GF-D8 (cell line): ENCODE measurements around the gene MUC2.

ENCODE experiments used
- DNase-seq: peaks from one replicate; lab custom pipeline; 2025; lab: John Stamatoyannopoulos, UW

Gene MUC2

DNA sequence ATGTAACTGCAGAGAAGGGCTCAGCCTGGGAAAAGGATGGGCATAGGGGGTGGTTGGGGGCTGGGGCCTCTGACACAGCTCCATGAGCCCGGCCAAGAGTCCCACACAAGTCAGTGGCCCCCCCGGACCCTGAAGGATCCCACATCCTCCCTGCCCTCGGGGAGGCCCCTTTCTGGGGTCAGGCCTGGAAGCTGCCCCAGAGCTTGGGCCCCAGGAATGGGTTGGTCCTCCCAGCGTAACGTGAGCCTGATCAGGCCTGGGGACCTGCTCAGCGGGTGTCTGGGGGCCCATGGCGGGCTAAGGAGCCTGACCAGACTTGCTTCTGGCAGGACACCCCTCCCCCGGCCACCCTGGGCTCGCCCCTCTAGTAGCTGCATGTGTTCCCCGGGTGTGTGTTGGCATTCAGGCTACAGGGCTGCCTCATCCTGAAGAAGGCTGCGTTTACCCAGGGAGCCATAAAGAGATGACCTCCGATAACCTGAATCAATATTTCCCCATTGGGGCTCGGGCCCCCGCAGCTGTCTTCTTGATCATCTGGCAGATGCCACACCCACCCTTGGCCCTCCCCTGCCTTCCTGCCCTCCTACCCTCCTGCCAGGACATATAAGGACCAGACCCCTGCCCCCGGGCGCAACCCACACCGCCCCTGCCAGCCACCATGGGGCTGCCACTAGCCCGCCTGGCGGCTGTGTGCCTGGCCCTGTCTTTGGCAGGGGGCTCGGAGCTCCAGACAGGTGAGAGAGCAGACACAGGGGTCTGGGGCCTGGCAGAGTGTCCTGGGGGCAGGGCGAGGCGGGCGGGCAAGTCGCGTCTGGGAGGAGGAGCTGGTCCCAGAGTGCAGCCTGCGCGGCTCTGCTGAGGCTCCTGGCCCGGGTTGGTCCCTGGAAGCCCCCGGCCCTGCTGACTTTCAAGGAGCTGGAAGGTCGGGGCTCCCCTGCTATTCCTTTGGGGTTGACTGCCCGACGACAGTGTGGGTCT, at the start of gene MUC2:
TSS of gene MUC2 (plus strand) at position 631 of the 978 bp plus-strand sequence.
- no peak for DNase-seq

DNA sequence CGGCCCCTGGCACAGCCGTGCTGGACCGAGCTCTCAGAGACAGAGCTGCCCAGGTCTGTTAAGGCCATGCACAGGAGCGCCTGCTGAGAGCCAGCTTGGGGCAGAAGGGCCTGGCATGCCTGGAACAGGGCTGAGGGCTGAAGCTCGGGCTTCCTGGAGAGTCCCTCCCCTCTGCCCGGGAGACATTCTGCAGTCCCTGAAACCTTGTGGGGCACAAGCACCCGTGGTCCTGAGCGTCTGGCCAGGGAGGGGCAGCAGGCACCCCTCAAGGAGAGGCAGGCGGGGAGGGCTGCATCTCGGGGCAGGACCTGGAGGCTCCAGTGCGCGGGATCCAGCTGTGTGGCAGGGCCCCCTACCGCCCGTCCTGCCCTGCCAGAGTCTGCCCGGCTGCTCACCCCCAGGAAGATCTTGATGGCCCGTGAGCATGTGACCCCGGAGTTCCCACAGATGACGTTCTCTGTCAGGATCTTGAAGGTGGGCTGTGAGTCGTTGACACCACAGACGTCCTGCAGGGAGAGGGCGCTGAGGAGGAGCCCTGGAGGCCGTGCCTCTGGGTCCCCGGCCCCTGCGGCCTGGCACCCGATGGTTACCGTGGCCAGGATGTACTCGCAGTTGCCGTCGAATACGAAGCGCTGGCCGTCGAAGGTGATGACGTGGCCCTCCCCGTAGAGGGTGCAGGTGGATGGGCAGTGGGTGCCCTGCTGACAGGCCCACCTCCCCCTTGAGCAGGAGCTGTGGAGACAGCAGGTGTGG, 49.1 kb upstream of the MUC2 start:
- no peak for DNase-seq

DNA sequence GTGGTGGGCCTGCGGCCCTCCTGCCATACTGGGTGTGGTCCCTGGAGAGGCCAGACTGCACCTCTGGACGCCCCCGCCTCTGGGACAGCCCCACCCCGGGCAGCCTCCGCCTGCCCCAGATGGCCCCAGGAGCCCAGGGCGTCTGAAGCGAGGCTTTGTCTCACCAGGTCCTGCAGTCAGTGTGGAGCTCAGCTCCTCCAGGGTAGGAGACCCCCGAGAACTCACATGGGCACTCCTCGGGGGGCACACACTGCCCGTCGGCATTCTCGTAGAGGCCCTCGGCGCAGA, 48.6 kb upstream of the MUC2 start:
- DNase-seq: no peak

DNA sequence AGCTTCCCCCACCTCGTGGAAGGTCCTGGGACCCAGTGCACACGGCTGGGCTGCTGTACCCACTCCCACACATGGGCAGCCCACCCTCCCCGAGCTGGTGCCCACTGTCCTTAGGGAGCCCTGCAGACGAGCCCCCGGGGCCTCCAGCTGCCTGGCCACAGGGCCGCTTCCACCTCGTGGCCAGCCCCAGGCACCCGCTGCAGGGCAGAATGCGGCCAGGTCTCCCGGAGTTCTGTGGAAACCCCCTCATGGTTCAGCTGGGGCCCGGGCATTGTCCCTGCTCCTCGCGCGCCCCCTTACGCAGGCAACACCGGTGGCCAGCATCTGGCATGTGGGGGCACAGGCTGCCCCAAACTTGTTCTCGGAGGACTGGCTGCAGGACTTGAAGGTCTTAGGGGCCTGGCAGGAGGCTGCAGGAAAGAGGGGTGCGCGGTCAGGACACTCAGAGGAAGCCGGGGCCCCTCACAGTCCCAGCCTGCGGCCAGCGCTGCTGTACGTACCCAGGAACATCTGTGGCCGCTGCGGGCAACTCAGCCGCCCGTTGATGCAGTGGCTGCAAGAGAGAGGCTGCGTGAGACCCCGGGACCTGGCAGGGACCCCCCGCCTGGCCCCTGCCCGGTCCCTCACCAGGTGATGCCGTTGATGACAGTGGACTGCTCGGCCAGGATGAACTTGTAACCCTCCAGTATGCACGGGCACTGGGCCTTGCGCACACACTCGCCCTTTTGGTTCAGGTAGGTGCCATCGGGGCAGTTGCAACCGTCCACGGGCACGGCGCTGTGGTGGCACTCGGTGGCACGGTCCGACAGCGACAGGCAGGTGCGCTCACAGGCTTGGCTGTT, 47.8 kb upstream of the MUC2 start:
- no peak for DNase-seq

DNA sequence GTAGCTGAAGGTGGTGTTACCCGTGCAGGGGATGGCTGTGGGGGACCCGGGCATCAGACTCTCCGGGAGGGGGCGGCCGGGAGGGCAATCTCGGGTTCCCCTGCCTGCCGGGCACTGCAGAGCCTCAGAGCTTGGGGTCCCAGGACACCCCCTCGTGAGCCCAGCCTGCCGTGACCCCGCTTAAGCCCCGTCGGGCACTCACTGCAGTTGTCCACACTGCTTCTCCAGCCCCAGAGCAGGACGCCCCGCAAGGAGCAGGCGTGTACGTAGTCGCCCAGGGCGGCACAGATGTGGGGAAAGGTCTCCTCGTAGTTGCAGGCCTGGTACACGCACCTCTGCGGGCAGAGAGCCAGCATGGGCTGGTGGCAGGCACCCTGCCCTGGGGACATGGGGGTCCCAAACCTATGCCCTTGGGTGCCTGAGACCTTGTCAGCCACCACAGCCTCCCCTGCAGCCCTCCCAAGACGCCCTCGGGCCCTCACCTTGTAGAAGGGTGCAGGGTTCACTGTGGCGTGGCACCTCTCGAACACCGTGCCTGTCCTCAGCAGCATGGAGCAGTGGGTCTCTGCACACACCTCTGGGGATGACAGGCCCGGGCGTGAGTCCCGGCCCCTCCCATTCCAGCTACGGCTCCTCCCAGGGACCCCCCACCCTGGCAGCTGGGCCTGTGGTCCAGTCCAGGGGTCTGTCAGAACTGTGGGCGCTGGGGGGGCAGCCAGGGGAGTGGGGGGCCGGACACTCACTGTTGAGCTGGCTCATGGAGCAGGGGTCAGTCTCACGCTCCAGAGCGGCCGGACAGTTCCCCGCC, 47.0 kb upstream of the MUC2 start:
- DNase-seq: no peak

DNA sequence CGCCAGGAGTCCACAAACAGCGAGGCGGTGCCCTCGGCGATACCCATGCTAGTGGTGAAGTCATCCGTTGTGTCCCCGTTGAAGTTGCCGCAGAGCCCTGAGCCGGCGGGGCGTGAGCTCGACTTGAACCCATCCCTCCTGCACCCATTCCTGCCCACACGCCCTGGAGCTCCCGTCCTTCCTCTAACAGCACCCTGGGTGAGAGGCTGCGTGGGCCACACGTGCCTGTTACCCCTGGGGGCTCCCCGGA, 46.5 kb upstream of the MUC2 start:
- no peak for DNase-seq

DNA sequence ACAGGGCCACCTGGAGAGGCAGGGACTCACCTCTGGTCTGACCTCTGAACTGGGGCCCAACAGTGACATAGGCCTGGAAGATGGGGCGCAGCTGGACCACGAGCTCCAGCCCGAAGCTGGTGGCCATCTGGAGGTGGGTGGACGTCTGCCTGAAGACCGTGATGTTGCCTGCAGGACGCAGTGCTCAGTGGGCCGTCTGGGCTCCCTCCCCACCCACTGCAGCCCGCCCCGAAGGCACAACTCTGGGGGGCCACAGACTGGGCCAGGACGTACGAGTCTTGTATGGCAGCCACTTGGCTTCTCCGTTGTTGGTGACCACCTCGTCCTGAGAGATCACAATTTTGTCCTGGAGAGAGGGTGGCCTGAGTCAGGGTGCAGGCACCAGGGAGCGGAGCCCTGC, 46.1 kb upstream of the MUC2 start:
- DNase-seq: no peak

DNA sequence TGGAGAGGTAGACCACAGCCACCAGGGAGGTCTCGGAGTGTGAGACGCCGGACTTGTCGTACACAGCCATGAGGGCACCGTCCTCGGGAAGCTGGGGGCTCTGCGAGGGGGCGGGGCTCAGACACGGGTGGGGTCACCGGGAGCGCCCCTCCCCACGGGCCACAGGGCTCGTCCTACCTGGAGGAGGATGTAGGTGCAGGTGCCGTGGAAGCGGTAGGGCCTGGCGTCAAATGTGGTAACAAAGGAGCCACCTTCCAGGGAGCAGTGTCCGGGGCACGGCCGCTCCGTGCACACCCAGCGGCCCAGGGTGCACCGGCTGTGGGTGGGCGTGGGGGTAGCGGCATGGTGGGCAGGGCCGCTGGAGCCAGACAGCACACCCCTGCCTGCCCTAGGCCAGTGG, 45.6 kb upstream of the MUC2 start:
- no peak for DNase-seq

DNA sequence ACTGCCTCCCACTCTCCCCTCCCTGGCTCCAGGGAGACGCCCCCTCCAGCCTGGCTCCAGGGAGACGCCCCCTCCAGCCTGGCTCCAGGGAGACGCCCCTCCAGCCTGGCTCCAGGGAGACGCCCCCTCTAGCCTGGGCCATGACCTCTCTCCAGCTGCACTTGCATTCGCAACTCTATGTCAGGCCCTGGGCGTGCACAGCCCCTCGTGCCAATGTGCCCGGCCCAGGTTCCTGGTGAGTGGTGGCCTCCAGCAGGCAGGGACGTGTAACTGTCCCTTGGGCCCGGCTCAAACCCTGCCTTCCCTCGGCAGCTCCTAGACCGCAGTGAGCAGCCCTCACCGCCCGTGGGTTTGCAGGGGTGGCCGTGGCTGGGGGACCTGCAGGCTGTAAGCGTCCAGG, 45.0 kb upstream of the MUC2 start:
- no peak for DNase-seq

DNA sequence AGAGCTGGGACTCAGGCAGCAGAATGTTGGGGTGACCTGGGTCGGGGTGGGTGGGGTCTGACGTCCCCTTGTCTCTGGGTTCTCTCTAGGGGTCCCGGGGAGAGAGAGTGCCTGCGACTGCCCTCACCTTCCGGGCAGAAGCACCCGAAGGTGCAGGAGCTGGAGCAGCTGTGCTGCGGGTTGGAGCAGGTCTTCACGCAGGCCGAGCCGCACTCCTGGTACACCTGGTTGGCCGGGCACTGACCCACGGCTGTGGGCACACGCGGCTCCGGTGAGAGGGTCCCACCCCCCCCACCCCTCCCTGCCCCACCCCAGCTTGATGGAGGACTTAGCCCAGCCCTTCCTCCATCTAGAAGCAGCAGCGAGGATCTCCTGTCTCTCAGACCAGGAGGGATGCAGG, 44.6 kb upstream of the MUC2 start:
- DNase-seq: no peak

DNA sequence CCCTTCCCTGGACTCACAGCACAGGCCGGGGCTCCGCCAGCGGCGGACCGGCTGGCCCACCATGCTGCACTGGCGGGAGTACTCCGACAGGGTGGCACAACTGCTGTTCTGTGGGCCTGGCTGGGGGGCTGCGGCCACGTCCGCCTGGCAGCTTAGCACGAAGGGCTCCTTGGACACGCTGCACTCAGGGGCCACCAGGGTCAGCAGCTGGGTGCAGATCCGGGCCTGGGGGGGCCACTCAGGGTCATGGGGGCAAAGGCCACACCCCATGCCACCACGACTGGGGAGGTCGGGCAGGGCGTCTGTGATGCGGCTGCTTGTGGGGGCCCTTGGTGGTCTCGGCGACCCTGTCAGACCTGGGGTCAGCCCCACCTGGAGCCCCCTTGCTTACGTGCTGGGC, 44.1 kb upstream of the MUC2 start:
- no peak for DNase-seq

DNA sequence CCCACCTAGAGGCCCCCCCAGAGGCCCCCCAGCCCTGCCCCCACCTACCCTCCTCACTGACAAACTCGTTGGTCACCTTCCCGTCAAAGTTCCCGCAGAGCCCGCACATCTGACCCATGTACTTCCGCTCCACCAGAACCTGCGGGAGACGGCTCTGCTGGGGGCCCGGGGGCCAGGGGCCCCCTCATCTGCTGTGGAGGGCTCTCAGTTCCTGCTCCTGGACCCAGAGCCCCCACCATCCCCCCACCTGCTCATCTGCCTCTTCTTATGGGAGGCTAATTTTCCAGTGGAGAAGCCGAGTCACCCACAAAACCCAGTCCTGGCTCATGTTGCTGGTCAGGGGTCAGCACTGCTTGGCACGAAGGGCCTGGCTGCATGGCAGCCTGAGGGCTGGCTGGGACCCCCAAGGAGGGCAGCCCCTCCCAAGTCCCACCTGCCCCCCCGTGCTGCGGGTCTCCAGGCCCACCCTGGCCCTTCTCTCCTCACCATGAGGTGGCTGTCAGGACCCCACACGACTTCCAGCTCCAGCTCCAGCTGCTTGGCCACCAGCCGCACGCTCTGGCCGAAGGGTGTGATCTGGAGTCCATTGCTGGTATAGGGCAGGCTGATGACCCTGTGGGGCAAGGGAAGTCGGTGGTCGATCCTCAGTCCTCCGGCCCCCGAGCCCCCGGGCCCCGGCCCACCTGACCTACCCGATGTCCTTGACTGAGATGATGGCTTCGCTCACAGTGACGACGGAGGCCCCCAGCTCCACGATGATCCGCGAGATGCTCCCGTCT, 43.4 kb upstream of the MUC2 start:
- no peak for DNase-seq

DNA sequence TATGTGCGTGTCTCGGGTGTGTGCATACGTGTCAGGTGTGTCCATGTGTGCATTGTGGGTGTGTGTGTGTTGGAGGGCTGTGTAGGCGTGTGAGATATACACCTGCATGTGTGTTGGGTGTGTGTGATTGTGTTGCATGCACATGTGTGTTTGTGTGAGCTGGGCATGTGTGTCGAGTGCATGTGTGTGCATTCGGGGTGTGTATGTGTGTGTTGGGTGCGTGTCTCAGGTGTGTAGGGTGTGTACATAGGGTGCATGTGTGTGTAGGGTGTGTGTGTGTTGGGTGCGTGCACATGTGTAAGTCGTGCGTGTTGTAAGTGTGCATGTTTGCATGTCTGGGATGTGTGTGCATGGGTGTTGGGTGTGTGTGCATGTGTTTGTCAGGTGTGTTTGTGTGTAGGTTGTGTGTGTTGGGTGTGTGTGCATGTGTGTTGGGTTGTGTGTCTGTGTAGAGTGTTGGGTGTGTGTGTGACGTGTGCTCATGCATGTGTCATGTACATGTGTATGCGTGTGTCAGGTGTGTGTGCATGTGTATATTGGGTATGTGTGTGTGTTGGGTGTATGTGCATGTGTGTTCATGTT, 42.3 kb upstream of the MUC2 start:
- DNase-seq: no peak

DNA sequence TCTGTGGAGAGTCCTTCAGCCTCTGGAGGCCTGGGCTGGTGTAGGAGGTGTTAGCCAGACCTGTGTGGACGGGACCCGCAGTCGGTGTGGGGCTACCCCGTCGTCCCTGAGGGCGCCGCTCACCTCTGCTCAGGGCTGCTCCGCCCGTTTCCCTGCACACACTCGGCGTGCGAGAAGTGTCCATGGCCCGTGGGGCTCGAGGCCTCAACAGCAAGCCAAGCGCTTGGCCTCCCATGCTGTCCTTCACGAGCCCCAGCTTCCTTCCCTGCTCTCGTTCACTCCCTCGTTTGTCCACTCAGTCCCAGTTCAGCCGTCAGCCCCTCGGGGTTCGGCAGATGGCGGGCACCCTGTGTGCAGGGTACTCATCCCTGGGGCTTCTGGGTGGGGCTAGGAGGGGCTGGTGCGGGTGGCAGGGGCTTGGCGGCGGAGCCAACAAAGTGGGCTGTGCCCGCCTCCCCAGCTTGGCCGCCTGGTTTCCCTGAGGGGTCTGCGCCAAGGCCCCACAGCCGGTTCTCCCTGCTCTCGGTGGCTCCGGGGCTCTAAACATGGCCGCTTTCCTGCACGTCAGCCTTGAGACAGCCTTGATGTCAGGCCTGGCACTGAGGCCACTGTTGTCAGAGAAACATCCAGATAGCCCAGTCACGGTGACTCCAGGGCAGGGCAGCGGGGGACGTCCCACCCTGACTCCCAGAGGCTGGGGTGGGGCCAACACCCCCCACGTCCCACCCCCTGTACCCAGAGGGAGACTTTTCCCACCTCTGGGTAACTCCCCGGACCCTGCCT, 41.5 kb upstream of the MUC2 start:
- DNase-seq: no peak

DNA sequence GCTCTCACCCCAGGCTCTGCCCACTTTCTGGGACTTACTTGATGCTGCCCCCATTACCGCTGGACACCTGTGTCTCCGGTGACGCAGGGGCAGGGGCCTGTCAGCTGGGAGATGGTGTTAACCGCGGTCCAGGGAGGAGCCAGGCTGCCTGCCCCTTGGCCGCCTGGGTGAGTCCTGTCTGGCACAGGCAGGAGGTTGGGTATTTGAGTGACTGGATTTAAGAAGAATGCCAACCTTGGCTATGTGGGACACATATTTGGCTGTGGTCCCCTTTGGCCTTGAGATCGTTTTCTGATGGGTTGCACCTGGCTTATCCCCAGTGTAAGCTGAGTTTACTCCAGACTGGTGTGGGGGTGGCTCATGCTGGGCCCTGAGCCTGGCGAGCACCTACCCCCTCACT, 40.7 kb upstream of the MUC2 start:
- DNase-seq: no peak

DNA sequence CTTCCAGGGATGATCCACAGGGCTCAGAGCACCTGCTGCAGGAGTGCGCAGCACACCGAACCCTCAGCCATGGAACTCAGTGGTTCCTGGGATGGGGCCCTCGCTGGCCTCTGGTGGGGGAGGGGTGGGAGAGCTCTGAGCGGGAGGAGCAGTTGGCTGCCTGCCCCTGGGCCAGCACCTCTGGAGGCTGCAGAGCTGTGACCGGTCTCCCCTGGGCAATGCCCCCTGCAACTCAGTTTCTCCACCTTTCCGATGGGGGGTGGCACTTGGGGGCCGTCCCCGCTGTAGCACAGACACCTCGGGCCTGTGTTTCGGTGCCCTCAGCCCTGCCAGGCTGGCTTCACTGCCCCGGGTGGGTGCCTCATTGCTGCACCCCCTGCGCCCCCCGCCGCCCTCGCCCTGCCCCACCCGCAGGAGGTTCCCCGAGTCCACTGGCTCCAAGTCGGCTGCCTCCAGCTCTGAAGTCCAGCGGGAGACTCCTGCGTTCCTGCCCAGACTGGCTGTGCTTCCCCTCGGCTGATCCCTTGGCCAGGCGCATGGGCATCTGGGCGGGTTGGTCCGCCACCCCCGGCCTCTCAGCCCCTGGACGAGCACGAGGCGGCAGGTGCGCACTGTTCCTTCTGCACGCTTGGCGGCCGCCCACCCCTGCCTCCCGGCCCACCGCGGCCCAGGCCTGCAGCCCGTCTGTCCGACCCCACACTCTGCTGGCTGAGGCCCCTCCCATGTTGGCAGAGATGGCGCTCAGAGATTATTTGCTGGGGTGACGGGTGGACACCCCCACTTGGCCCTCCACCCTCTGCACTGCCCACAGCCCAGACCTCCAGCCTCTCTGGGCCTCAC, 40.0 kb upstream of the MUC2 start:
- DNase-seq: no peak

DNA sequence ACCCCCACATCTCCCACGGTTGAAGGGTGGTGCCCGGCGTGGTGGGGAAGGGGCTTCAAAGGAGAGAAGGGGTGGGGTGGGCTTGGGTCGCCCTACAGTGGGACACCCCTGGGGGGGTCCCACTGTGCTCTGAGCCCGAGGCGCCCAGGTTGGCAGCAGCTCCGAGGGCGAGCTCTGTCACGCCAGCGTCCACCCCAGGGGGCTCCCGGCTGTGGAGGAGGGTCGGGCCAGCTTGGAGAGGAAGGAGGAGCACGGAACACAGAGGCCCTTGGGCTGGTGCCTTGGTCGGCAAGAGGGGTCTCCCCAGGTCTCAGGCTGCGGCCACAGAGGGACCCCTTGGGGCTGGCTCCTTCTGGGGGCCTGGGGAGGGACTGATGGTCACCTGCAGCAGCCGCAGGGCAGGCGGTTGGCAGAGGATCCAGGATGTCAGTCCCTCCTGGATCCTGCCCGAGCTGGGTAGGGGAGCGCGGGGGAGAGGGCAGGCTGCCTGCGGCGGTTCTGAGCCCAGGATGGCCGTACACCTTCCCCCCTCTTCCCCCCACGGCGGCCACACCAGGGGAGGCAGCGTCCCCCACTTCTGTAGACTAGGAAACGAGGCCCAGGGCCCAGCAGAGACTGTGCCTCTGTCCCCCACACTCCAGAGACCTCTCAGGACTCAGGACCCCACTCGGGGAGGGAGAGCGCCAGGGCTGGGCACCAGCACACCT, 38.9 kb upstream of the MUC2 start:
- DNase-seq: no peak

DNA sequence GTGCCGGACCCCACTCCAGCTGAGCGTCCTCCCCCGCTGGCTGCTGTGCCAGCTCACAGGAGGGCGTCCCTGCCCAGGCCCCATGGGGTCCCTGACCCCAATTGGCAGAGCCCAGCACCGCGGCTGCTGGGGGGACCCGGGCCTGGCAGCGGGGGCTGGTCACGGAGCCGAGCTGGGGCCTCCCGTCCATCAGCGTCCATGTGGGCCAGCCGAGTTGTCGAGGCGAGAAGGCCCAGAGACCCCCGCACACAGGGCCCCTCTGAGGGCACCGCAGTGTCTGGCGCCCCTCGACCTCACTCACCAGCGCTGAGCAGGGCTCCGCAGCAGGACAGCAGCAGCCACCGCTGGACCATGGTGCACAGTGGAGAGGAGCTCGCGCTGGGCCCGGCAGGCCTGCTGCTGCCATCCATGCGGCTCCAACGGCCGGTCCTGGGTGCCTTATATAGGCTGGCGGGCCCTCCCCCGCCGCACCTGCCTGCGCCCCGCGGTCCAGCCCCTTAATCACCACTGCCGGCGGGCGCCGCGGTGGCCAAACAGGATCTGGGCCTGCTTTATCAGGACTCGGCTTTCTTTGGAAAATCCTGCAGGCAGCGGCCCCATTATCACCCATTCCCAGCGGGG, 38.3 kb upstream of the MUC2 start, which contains the start of gene MUC6:
TSS of gene MUC6 (minus strand) at position 416 of the 621 bp plus-strand sequence. CDS start at position 353, 63 bp downstream.
- DNase-seq: no peak
